Tibial artery (tissue), 4 donors: ENCODE results near the gene ARHGEF19.
A peak's percentile ranks its signal among the peaks of the same experiment; 100 is the strongest.

ENCODE experiments used
- DNase-seq, 2 donors: peaks; one replicate each; pipeline ENCODE4 v3.0.0-alpha.2; 2019
- H3K27ac ChIP-seq, 2 donors: fragments of 200-600 bp; sonication (generic) in 1 of 2; 1 replicate in 1 of 2; 2 replicates in 1 of 2; pipeline ENCODE4 v1.5.1; 2018 to 2019; ENCODE audit warnings: mild to moderate bottlenecking in 1 of 2
- H3K27me3 ChIP-seq, 2 donors: fragments of 200-600 bp; sonication (generic) in 1 of 2; one replicate each; pipeline versions ENCODE4 v1.5.1 to v1.6.0; 2016 to 2019
- H3K36me3 ChIP-seq, 3 donors: fragments of 200-600 bp; sonication (generic) in 2 of 3; one replicate each; pipeline ENCODE4 v1.5.1; 2016 to 2019; ENCODE audit warnings: mild to moderate bottlenecking in 2 of 3
- H3K4me1 ChIP-seq, 4 donors: fragments of 200-600 bp; sonication (generic) in 2 of 4; 1 replicate in 3 of 4; 2 replicates in 1 of 4; pipeline ENCODE4 v1.5.1; 2016 to 2019
- H3K4me3 ChIP-seq, 2 donors: fragments of 200-600 bp; sonication (generic) in 1 of 2; 1 replicate in 1 of 2; 2 replicates in 1 of 2; pipeline ENCODE4 v1.5.1; 2018 to 2019; ENCODE audit warnings: mild to moderate bottlenecking in 2 of 2
- H3K9me3 ChIP-seq, 3 donors: fragments of 200-600 bp; sonication (generic) in 1 of 3; one replicate each; pipeline ENCODE4 v1.5.1; 2016 to 2019
- CTCF ChIP-seq, 2 experiments: fragments of 200-600 bp in 1 of 2; fragments of 450-650 bp in 1 of 2; IDR thresholded peaks; one replicate each; pipeline ENCODE4 v1.5.1; 2017 to 2019; ENCODE audit warnings: antibody characterized with exemption in 2 of 2, mild to moderate bottlenecking in 1 of 2, moderate library complexity in 1 of 2
- intact Hi-C: fragments of 100-400 bp; cut with DNase I; formaldehyde crosslinking; loops from one replicate; pipeline ENCODE4 v1.15.0; 2023; ENCODE audit warnings: low total_unique reads

ARHGEF19 gene

GRCh38 chr1:16243215-16243610 is 30.8 kb upstream of the ARHGEF19 start:
- no peak overlapping the region for H3K4me3 ChIP-seq
- H3K27ac ChIP-seq = peak overlapping the region in 1 of 2 donors; percentile 83
- peaks cover 0 to 50% (median 25%) of the 10 kb centered on the region in 4 donors for H3K4me1 ChIP-seq
- H3K36me3 ChIP-seq = peaks cover 4 to 12% (median 7%) of the 10 kb centered on the region in 3 donors
- DNase-seq = peak in 1 of 2 donors; percentile 63
- no peaks in the 10 kb centered on the region for H3K9me3 ChIP-seq
- no peaks in the 10 kb centered on the region for H3K27me3 ChIP-seq
- TF ChIP-seq CTCF (IDR thresholded peaks at IDR 0.05) = no peak
- intact Hi-C loops = loop anchor here (5.0 kb wide), 1 partner anchor 166 kb away; no protein-coding TSS in a partner anchor

GRCh38 chr1:16242556-16243214 is 30.2 kb upstream of the ARHGEF19 start:
- Histone ChIP-seq H3K27ac (no peak overlapping the region), H3K9me3 (no peaks in the 10 kb centered on the region), H3K4me3 (no peak overlapping the region), H3K36me3 (peaks cover 4 to 12% (median 7%) of the 10 kb centered on the region in 3 donors), H3K27me3 (no peaks in the 10 kb centered on the region), H3K4me1 (peaks cover 0 to 49% (median 22%) of the 10 kb centered on the region in 4 donors)
- intact Hi-C loops = loop anchor here (5.0 kb wide), 1 partner anchor 165 kb away; no protein-coding TSS in a partner anchor
- DNase-seq = peak in 1 of 2 donors; percentile 65
- no peak for TF ChIP-seq CTCF (IDR thresholded peaks at IDR 0.05)

- Histone ChIP-seq H3K9me3 (no peaks in the 10 kb centered on the region), H3K27ac (no peak overlapping the region), H3K27me3 (no peaks in the 10 kb centered on the region), H3K36me3 (peaks cover 0 to 2% (median 0%) of the 10 kb centered on the region in 3 donors), H3K4me3 (no peak overlapping the region), H3K4me1 (peaks cover 0 to 46% (median 18%) of the 10 kb centered on the region in 4 donors)
- intact Hi-C loops = loop anchor here (5.0 kb wide), 1 partner anchor 164 kb away; no protein-coding TSS in a partner anchor
- no peak for TF ChIP-seq CTCF (IDR thresholded peaks at IDR 0.05)
- DNase-seq = peak in 1 of 2 donors; percentile 55
These were observed 28.8 kb upstream of the ARHGEF19 start for GRCh38 chr1:16241221-16241708.

GRCh38 chr1:16239972-16240491 is 27.6 kb upstream of the ARHGEF19 start:
- Histone ChIP-seq H3K4me3 (no peak overlapping the region), H3K4me1 (peaks cover 0 to 38% (median 21%) of the 10 kb centered on the region in 4 donors), H3K36me3 (no peaks in the 10 kb centered on the region), H3K9me3 (no peaks in the 10 kb centered on the region), H3K27me3 (no peaks in the 10 kb centered on the region), H3K27ac (no peak overlapping the region)
- intact Hi-C loops = loop anchor here (5.0 kb wide), 1 partner anchor 163 kb away; no protein-coding TSS in a partner anchor
- TF ChIP-seq CTCF (IDR thresholded peaks at IDR 0.05) = no peak
- no peak for DNase-seq

GRCh38 chr1:16237343-16237830 is 24.9 kb upstream of the ARHGEF19 start:
- no peak for DNase-seq
- Histone ChIP-seq H3K27me3 (no peaks in the 10 kb centered on the region), H3K4me1 (peaks cover 0 to 19% (median 12%) of the 10 kb centered on the region in 4 donors), H3K27ac (peak overlapping the region; percentile 80 to 87), H3K36me3 (peaks cover 0 to 5% (median 2%) of the 10 kb centered on the region in 3 donors), H3K9me3 (no peaks in the 10 kb centered on the region), H3K4me3 (peak overlapping the region; percentile 54 to 70)
- intact Hi-C loops = no loop called here
- no peak for TF ChIP-seq CTCF (IDR thresholded peaks at IDR 0.05)
